ENCODE results near the gene DCC.

DNA sequence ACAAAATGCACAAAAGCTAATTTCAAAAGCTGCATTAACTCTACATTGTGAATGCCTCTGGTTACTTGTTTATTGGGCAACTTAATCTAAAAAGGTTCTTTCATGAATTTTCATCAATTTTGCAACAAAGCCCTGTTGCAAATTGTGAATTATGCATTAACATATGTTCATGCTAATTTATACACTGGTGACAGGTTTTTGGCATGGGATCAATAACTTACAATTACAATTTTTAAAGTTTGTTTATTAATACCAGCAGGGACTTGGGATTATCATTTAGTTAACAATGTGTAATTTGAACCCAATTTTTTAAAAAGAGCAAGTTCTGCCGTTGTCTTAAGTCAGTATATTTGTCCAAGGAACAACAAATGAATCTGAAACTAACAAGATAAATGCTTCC is 183.6 kb downstream of the DCC start:
- TF ChIP-seq, protein P1, sequence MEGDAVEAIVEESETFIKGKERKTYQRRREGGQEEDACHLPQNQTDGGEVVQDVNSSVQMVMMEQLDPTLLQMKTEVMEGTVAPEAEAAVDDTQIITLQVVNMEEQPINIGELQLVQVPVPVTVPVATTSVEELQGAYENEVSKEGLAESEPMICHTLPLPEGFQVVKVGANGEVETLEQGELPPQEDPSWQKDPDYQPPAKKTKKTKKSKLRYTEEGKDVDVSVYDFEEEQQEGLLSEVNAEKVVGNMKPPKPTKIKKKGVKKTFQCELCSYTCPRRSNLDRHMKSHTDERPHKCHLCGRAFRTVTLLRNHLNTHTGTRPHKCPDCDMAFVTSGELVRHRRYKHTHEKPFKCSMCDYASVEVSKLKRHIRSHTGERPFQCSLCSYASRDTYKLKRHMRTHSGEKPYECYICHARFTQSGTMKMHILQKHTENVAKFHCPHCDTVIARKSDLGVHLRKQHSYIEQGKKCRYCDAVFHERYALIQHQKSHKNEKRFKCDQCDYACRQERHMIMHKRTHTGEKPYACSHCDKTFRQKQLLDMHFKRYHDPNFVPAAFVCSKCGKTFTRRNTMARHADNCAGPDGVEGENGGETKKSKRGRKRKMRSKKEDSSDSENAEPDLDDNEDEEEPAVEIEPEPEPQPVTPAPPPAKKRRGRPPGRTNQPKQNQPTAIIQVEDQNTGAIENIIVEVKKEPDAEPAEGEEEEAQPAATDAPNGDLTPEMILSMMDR (IDR thresholded peaks at IDR 0.05): no peak
- TF ChIP-seq EZH2 (IDR thresholded peaks at IDR 0.05; ENCODE audit: borderline replicate concordance, insufficient read depth, low read depth, low read length, poor library complexity, severe bottlenecking): no peak

Measured in B cell (primary cell).